HFF-Myc (cell line): Measurements from ENCODE around the gene STXBP1.

ENCODE experiments used
- DNase-seq: peaks from one replicate; pipeline ENCODE4 v3.0.0-alpha.2; 2011; ENCODE audit warnings: low read depth; ENCODE audit errors: extremely low read depth
- H3K4me3 ChIP-seq: replicated peaks from 2 replicates; pipeline ENCODE4 v1.5.1; 2011; ENCODE audit warnings: low read depth, mild to moderate bottlenecking, control low read depth, low read length
- TF ChIP-seq, protein P1 (sequence below): IDR thresholded peaks from 2 replicates; pipeline ENCODE4 v1.5.1; 2012; ENCODE audit warnings: mild to moderate bottlenecking, low read depth, low read length, control low read depth; ENCODE audit errors: missing control alignments

STXBP1 gene

GRCh38 chr9:127603226-127603625 lies 8.9 kb upstream of the STXBP1 start:
- no peak for DNase-seq
- TF ChIP-seq, protein P1, sequence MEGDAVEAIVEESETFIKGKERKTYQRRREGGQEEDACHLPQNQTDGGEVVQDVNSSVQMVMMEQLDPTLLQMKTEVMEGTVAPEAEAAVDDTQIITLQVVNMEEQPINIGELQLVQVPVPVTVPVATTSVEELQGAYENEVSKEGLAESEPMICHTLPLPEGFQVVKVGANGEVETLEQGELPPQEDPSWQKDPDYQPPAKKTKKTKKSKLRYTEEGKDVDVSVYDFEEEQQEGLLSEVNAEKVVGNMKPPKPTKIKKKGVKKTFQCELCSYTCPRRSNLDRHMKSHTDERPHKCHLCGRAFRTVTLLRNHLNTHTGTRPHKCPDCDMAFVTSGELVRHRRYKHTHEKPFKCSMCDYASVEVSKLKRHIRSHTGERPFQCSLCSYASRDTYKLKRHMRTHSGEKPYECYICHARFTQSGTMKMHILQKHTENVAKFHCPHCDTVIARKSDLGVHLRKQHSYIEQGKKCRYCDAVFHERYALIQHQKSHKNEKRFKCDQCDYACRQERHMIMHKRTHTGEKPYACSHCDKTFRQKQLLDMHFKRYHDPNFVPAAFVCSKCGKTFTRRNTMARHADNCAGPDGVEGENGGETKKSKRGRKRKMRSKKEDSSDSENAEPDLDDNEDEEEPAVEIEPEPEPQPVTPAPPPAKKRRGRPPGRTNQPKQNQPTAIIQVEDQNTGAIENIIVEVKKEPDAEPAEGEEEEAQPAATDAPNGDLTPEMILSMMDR, result no peak
- no peak overlapping the region for H3K4me3 ChIP-seq

- TF ChIP-seq, protein P1, result no peak
- no peak for DNase-seq
- no peak overlapping the region for H3K4me3 ChIP-seq
These were observed 6.0 kb upstream of the STXBP1 start for GRCh38 chr9:127606043-127606442.

GRCh38 chr9:127608104-127608966 lies 3.7 kb upstream of the STXBP1 start:
- peak overlapping the region; percentile 40 for H3K4me3 ChIP-seq
- no peak for DNase-seq
- TF ChIP-seq, protein P1, result no peak

GRCh38 chr9:127611603-127611898 lies 526 bp upstream of the STXBP1 start:
- H3K4me3 ChIP-seq, result peak overlapping the region; percentile 69
- TF ChIP-seq, protein P1, result no peak
- no peak for DNase-seq

GRCh38 chr9:127612939-127613582 lies 984 bp downstream of the STXBP1 start:
- TF ChIP-seq, protein P1, result no peak
- H3K4me3 ChIP-seq, result peak overlapping the region; percentile 69
- DNase-seq, result no peak

GRCh38 chr9:127613583-127613954 lies 1.5 kb downstream of the STXBP1 start:
- no peak for DNase-seq
- peak overlapping the region; percentile 69 for H3K4me3 ChIP-seq
- TF ChIP-seq, protein P1, result no peak
